Urothelium cell line (cell line): ENCODE data around the gene LRIT3.

Experiments
- DNase-seq: peaks from one replicate; pipeline ENCODE4 v3.0.0; 2011; ENCODE audit warnings: low spot score, mixed read lengths
- FAIRE-seq: peaks from 2 replicates; lab custom pipeline; 2011; peaks lifted over from hg19 to GRCh38; lab: Jason Lieb, UNC

The LRIT3 gene

GRCh38 chr4:109847896-109848442, at the start of gene LRIT3:
TSS of gene LRIT3 (plus strand) at chr4:109848107. CDS start at chr4:109848202, 95 bp downstream.
- DNase-seq (no peak), FAIRE-seq (no peak)

GRCh38 chr4:109798866-109799265, 49.0 kb upstream of the LRIT3 start:
- FAIRE-seq (no peak), DNase-seq (no peak)

- no peak for FAIRE-seq
- DNase-seq: no peak
These were observed 46.7 kb upstream of the LRIT3 start for GRCh38 chr4:109801099-109801789.

GRCh38 chr4:109801895-109802319, 46.0 kb upstream of the LRIT3 start, which contains the start of gene CFI:
TSS of gene CFI (minus strand) at chr4:109801999. CDS start at chr4:109801971, 28 bp downstream.
- DNase-seq (peak; percentile 31), FAIRE-seq (no peak)

- FAIRE-seq: no peak
- DNase-seq: peak; percentile 43
These were observed 43.9 kb upstream of the LRIT3 start for GRCh38 chr4:109803924-109804571.

GRCh38 chr4:109809655-109810054, 38.3 kb upstream of the LRIT3 start:
- DNase-seq: no peak
- FAIRE-seq: no peak

GRCh38 chr4:109810552-109811387, 37.1 kb upstream of the LRIT3 start:
- no peak for FAIRE-seq
- no peak for DNase-seq

- DNase-seq: no peak
- no peak for FAIRE-seq
These were observed 36.2 kb upstream of the LRIT3 start for GRCh38 chr4:109811707-109812106.

- peak; percentile 56 for FAIRE-seq
These were observed 32.5 kb upstream of the LRIT3 start, which contains the start of gene GAR1 for GRCh38 chr4:109815151-109816081. TSS of gene GAR1 (plus strand) at chr4:109815762. CDS start at chr4:109816165, 403 bp downstream.

GRCh38 chr4:109816082-109816442, 31.8 kb upstream of the LRIT3 start:
- no peak for DNase-seq
- no peak for FAIRE-seq

More at GRCh38 chr4:109815151-109816081, 32.5 kb upstream of the LRIT3 start, which contains the start of gene GAR1:
- peak; percentile 93 for DNase-seq

- FAIRE-seq (no peak), DNase-seq (no peak)
These were observed 31.0 kb upstream of the LRIT3 start for GRCh38 chr4:109816894-109817293.

GRCh38 chr4:109818268-109818667, 29.6 kb upstream of the LRIT3 start:
- FAIRE-seq (no peak), DNase-seq (no peak)

- FAIRE-seq (no peak), DNase-seq (no peak)
These were observed 27.3 kb upstream of the LRIT3 start for GRCh38 chr4:109820563-109820962.

GRCh38 chr4:109821185-109821584, 26.7 kb upstream of the LRIT3 start:
- DNase-seq (no peak), FAIRE-seq (no peak)

- DNase-seq (peak; percentile 12), FAIRE-seq (no peak)
These were observed 21.2 kb upstream of the LRIT3 start for GRCh38 chr4:109826719-109827118.

GRCh38 chr4:109827672-109828071, 20.2 kb upstream of the LRIT3 start, which contains the start of gene RRH:
TSS of gene RRH (plus strand) at chr4:109827972. CDS start at chr4:109828028, 56 bp downstream.
- no peak for FAIRE-seq
- no peak for DNase-seq

GRCh38 chr4:109833756-109834155, 14.2 kb upstream of the LRIT3 start:
- DNase-seq (no peak), FAIRE-seq (no peak)

- no peak for FAIRE-seq
- DNase-seq: no peak
These were observed 10.9 kb upstream of the LRIT3 start for GRCh38 chr4:109836985-109837384.

- FAIRE-seq (no peak), DNase-seq (no peak)
These were observed 1.4 kb upstream of the LRIT3 start for GRCh38 chr4:109846395-109847098.
